HUDEP-2 (cell line): ENCODE measurements around the gene GNMT.
A peak's percentile ranks its signal among the peaks of the same experiment; 100 is the strongest.
"Not testable (repeated sequence)": the region's sequence is repeated elsewhere in the genome, so short reads cannot be mapped to it uniquely, and the experiment has no call there.

Source experiments
- DNase-seq, 76 experiments: peaks; one replicate each; lab custom pipeline; 2025; ENCODE audit not compliant: unreplicated experiment in 76 of 76; lab: John Stamatoyannopoulos, UW

GNMT gene

GRCh38 chr6:42940493-42941045 lies 20.0 kb upstream of the GNMT start:
- no peak for DNase-seq

DNA sequence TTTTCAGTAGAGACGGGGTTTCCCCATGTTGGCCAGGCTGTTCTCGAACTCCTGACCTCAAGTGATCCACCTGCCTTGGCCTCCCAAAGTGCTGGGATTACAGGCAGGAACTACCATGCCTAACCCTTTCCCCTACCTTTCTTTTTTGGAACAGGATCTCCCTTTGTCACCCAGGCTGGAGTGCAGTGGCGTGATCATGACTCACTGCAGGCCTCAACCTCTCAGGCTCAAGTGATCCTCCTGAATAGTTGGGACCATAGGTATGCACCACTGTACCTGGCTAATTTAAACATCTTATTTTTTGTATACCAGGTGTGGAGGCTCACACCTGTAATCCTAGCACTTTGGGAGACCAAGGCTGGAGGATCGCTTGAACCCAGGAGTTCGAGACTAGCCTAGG lies 19.2 kb upstream of the GNMT start:
- DNase-seq = not testable (repeated sequence)

DNA sequence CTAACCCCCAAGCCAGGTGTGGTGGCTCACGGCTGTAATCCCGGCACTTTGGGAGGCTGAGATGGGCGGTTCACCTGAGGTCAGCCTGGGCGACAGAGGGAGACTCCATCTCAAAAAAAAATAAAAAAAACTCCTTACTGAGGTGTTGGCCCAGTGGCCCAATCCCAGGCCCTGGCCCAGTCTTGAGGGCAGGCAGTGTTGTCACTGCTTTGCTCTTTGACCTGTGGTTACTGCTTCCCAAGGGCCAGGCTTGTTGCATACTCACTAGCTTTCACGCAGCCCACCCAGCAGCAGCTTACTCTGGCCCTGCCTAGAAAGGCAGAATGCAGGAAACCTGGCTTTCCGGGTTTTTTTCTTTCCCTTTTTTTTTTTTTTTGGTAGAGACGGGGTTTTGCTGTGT lies 18.1 kb upstream of the GNMT start:
- DNase-seq = no peak

DNA sequence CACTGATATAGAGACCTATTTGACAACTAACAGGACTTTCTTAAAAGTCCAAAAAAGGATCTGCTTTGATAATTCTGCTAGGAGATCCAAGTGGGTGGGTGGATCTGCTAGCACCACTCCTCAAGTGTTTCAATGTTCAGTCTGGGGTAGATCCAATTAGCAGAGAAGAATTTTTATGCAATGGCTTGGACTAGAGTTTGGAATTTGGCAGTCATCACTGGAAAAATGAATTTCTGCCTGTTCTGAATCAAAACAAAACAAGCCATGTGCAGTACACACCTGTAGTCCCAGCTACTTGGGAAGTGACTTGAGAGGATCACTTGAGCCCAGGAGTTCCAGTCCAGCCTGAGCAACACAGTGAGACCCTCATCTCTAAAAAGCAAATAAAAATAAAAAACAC lies 12.6 kb upstream of the GNMT start:
- DNase-seq = no peak

- no peak for DNase-seq
These were observed 8.2 kb upstream of the GNMT start for GRCh38 chr6:42952389-42952788.

- not testable (repeated sequence) for DNase-seq
These were observed 6.1 kb upstream of the GNMT start for GRCh38 chr6:42954405-42954804.

GRCh38 chr6:42958125-42958524 lies 2.4 kb upstream of the GNMT start:
- DNase-seq = peak in 1 of 76 experiments; percentile 8

- no peak for DNase-seq
These were observed 674 bp upstream of the GNMT start for GRCh38 chr6:42959917-42960242.

GRCh38 chr6:42961020-42961470 lies 491 bp downstream of the GNMT start:
- DNase-seq = no peak

DNA sequence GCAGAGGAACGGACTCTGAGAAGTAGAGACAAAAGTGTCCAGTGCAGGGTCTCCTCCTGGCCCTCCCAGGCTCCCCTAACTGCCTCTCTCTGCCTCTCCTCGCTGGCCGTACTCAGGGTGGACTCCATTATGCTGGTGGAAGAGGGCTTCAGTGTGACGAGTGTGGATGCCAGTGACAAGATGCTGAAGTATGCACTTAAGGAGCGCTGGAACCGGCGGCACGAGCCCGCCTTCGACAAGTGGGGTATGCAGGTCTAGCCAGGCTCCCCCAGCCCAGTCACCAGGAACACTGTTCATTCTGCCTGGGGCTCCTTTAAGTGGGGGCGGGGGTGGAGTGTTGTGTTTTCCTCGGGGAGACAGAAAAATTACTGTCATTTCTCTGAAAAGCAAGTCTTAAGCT lies 1.5 kb downstream of the GNMT start:
- no peak for DNase-seq

DNA sequence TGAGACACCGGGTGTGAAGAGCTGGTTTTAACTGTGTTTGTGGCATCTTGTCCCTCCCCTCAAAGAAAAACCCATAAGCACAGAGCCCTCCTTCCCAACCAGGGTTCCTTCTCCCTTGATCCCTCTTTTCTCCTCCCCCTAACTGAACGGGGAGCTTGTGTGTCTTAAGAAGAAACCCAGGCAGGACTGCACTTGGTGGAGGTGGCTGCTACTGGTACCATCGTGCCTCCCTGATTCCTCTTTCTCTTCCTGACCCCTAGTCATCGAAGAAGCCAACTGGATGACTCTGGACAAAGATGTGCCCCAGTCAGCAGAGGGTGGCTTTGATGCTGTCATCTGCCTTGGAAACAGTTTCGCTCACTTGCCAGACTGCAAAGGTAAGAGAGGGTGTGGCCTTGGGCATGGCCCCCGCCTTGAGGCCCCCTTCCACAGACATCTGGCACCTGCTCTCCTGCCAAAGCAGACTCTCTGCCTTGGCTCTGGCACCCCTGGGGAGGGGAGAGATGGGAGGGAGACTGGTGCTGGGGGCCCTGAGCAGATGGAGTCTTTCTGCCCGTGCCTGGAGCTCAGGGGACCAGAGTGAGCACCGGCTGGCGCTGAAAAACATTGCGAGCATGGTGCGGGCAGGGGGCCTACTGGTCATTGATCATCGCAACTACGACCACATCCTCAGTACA lies 2.1 kb downstream of the GNMT start:
- DNase-seq = no peak

DNA sequence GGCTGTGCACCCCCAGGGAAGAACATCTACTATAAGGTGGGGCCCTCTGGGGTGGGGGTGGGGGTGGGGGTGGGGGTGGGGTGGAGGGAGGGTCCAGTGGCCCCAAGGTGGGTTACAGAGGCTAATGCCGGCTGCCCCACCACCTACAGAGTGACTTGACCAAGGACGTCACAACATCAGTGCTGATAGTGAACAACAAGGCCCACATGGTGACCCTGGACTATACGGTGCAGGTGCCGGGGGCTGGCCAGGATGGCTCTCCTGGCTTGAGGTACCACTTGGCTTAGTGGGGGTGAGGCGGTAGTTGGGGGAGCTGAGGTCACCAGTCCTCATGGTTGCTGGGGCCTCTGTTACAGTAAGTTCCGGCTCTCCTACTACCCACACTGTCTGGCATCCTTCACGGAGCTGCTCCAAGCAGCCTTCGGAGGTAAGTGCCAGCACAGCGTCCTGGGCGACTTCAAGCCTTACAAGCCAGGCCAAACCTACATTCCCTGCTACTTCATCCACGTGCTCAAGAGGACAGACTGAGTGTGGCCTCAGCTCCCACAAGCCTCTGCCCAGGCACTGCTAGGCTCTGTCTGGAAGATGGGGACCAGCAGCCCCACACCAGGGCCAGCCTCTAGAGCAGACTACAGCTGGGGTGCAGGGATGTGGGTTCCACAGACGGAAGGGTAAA lies 2.8 kb downstream of the GNMT start:
- DNase-seq = no peak

DNA sequence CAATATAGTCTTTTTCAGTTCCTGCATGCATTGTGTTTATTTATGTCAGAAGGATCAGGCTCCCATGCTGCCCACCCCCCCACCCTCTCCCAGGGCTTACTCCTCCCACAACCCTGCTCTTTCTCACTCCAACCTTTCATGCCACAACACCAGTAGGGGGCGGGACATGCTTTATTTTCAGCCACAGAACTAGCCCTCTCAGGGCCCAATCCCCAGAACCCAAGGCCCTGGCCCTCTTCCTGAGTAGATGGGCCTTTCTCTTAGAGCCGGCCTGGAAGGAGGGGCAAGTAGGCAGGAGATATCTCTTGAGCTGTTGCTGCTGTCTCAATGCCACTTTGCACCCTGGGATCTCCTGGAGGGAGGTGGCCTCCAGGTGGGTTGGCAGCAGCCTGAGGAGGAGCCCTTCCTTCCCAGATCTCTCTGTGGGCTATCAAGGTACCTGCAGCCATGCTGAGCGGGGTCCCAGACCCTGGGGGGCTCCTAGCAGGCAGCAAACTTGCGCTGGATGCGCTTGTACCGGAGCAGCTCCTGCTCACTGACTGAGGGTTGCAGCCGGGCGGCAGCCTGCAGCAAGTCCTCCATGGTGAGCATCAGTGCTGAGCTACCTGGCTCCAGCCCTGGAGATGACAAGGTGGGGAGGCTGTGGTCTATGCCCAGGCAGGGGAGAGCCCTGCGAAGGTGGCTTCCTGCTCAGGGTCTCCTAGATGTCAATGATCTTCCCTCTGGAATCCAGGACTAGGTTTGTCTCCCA lies 3.5 kb downstream of the GNMT start:
- DNase-seq = peak in 57 of 76 experiments; percentile 12 to 79 (median 54)

DNA sequence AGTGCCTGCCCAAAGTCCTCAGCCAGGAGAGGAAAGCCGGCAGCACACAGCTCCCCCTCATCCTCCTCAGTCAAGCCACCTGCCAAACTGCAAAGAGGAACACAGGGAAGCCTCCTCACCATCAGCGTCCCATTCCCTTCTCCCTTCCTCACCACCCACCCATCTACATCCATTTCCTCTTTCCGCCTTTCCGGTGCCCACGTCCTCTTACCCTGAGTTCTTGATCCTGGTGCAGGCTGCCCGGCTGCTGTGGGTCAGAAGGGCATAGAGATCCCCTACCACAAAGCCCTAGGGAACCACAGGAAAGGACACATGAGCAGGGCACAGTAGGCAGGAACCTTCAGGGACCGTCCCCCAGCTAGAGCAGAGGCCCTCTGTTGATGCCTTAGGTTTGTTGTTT lies 6.0 kb downstream of the GNMT start:
- DNase-seq = no peak

GRCh38 chr6:42967228-42967627 lies 6.7 kb downstream of the GNMT start:
- no peak for DNase-seq

DNA sequence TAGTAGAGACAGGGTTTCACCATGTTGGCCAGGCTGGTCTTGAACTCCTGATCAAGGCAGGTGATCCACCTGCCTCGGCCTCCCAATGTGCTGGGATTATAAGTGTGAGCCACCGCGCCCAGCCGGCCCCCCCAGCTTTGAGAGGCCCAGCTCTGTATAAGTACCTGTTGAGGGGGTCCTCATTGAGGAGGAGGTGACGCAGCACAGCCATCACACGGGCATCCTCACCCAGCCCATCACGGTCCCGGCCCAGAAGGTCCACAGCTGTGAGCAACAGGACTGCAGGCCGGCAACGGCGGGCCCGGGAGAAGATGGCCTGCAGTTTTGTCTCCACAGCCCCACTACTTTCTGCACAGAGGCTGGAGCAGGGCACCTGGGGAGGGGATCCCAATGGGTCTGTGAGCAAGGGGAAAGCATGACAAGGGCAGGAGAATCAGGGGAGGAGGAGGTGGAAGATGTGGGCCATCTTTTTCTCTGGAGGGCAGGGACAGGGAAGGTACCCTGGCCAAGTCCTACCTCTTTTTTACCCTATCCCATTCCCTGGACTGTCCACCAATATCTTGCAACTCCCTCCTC lies 7.7 kb downstream of the GNMT start:
- no peak for DNase-seq

DNA sequence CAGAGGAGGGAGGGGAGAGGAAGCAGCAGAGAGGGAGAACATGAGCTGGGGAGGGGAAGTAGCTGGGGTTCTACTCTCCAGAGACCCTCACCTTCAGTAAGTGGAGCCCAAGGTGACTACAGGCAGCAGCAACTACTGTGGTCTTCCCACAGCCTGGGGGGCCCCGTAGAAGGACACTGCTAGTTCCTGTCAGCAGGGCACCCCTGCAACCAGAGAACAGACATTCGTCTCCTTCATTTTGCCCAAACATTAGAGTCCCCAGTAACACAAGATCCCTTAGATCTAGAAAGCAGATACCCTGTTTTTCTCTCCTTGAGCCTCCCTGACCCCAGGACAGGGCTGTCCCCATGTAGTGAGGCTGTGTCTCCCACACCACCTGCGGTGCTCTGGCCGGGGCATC lies 8.2 kb downstream of the GNMT start:
- no peak for DNase-seq

- DNase-seq = no peak
These were observed 8.9 kb downstream of the GNMT start for GRCh38 chr6:42969431-42969830.

- no peak for DNase-seq
These were observed 9.4 kb downstream of the GNMT start for GRCh38 chr6:42969934-42970333.

DNA sequence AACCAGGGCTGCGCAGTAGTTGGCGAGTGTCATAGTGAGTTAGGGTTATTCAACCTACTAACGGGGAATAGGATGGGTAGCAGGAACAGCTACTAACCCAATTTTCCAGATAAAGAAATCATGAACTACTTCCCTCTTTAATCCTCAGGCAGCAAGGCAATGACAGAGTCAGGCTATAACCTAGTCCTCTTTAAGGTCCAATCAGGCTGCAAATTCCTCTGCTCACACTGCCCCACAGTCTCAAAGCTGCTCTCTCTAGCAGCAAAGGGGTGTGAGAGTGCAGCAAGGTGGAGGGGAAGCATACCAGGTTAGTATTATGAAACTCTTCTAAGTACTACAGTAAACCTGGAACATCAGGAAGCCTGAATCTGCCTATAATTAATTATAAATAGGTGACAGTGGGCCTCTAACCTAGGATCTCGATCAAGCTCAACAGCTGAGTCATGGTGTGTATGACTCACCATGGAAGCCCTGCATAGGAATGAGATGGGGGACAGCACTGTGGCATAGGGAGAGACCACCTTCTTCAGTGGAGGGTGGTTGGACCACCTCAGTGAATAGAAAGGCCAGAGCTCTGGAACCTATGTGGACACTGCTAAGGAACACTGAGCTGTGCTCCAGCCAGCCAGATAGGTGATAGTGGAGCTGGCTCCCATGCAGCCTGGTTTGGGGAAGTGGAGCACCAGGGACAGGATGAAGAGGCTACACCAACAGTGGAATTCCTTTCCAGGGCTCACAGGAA lies 10.5 kb downstream of the GNMT start:
- peak in 16 of 76 experiments; percentile 14 to 63 (median 30) for DNase-seq
